Measurements from ENCODE around the gene SHROOM3.

The SHROOM3 gene

DNA sequence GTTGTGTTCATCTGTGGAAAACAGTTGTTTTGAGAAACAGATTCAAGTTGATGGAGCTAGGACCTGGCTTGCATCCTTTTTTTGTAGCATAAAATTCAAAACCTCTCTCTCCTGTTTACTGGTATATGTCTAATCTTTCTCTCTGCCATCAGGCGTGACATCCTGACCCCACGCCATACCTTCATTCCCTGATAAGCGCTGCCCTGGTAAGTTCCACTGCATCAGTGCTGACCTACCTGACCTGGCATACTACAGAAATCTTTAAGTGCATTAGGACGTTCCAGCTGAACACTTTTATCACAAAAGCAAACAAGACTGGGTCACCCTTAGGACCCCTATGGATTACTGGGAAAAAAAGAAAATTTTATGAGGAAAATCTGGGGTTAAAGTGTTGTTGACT, 230.7 kb downstream of the SHROOM3 start:
- H3K4me3 ChIP-seq (ENCODE audit: low read depth, low read length), result no peak overlapping the region
- TF ChIP-seq, protein P1, sequence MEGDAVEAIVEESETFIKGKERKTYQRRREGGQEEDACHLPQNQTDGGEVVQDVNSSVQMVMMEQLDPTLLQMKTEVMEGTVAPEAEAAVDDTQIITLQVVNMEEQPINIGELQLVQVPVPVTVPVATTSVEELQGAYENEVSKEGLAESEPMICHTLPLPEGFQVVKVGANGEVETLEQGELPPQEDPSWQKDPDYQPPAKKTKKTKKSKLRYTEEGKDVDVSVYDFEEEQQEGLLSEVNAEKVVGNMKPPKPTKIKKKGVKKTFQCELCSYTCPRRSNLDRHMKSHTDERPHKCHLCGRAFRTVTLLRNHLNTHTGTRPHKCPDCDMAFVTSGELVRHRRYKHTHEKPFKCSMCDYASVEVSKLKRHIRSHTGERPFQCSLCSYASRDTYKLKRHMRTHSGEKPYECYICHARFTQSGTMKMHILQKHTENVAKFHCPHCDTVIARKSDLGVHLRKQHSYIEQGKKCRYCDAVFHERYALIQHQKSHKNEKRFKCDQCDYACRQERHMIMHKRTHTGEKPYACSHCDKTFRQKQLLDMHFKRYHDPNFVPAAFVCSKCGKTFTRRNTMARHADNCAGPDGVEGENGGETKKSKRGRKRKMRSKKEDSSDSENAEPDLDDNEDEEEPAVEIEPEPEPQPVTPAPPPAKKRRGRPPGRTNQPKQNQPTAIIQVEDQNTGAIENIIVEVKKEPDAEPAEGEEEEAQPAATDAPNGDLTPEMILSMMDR (conservative IDR thresholded peaks at IDR 0.05; ENCODE audit: low read depth, low read length), result no peak
- DNase-seq (ENCODE audit: low read depth), result no peak

DNA sequence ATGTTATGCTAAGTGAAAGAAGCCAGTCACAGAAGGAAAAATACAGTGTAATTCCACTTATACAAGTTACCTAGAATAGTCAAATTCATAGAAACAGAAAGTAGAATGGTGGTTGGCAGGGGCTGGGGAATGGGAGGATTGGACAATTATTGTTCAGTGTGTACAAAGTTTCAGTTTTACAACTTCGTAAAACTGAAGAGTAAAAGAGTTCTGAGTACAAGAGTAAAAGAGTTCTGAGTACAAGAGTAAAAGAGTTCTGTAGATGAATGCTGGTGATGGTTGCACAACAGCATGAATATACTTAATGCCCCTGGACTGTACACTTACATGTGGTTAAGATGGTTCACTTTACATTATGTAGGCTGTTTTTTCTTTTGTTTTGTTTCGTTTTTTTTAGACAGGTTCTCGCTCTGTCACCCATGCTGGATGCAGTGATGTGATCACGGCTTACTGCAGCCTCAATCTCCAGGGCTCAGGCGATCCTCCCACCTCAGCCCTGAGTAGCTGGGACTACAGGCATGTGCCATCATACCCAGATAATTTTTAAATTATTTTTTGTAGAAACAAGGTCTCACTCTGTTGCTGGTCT, 232.0 kb downstream of the SHROOM3 start:
- no peak overlapping the region for H3K4me3 ChIP-seq (ENCODE audit: low read depth, low read length)
- no peak for DNase-seq (ENCODE audit: low read depth)
- TF ChIP-seq, protein P1 (conservative IDR thresholded peaks at IDR 0.05; ENCODE audit: low read depth, low read length), result no peak

DNA sequence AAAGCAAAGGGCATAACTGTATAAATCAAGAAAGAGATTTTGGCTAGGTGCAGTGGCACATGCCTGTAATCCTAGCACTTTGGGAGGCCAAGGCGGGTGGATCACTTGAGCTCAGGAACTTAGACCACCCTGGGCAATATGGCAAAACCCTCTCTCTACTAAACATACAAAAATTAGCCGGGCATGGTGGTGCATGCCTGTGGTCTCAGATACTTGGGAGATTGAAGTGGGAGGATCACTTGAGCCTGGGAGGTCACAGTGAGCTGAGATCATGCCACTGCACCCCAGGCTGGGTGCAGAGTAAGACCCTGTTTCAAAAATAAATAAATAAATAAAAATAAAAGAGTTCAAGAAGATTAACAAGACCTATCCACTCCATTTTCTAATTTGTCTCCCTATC, 235.6 kb downstream of the SHROOM3 start:
- H3K4me3 ChIP-seq (ENCODE audit: low read depth, low read length), result no peak overlapping the region
- DNase-seq (ENCODE audit: low read depth), result no peak
- TF ChIP-seq, protein P1 (conservative IDR thresholded peaks at IDR 0.05; ENCODE audit: low read depth, low read length), result no peak

DNA sequence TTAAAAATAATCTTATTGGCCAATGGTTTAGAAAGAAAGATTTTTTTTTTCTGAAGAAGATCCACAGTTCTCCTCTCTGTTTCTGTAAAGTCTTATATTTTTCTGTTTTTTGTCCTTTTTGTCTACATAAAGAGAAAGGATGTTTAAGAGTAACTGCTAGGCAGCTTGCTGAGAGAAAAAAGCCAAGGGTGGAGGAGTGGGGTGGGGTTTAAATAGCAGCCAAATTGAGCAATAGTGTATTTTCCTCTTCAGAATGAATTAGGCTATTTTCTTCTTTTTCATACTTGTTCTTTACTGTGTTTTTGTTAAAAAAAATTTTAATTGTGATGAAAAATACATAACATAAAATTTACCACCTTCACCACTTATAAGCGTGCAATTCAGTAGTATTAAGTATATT, 238.3 kb downstream of the SHROOM3 start:
- TF ChIP-seq, protein P1 (conservative IDR thresholded peaks at IDR 0.05; ENCODE audit: low read depth, low read length), result no peak
- no peak overlapping the region for H3K4me3 ChIP-seq (ENCODE audit: low read depth, low read length)

DNA sequence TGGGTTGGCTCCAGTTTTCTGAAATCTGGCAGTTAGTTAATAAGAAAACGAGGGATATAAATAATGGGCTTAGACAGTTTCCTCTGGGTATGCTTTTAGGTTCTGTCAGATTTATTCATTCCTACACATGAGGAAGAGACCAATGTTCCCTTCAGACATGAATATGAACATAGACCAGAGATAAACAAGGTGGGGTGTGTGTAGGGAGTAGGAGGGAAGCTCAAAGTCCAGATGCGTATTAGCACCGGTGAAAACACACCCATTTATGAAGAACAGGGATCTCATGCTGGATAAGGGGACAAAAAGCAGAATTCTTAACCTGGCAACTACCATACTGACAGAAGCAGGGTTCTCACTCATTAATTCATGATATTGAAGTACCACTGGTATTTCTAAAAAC, 240.0 kb downstream of the SHROOM3 start:
- no peak for DNase-seq (ENCODE audit: low read depth)
- TF ChIP-seq, protein P1 (conservative IDR thresholded peaks at IDR 0.05; ENCODE audit: low read depth, low read length), result no peak
- no peak overlapping the region for H3K4me3 ChIP-seq (ENCODE audit: low read depth, low read length)

More for the DNA sequence above, 238.3 kb downstream of the SHROOM3 start:
- peak; percentile 34 for DNase-seq (ENCODE audit: low read depth)

DNA sequence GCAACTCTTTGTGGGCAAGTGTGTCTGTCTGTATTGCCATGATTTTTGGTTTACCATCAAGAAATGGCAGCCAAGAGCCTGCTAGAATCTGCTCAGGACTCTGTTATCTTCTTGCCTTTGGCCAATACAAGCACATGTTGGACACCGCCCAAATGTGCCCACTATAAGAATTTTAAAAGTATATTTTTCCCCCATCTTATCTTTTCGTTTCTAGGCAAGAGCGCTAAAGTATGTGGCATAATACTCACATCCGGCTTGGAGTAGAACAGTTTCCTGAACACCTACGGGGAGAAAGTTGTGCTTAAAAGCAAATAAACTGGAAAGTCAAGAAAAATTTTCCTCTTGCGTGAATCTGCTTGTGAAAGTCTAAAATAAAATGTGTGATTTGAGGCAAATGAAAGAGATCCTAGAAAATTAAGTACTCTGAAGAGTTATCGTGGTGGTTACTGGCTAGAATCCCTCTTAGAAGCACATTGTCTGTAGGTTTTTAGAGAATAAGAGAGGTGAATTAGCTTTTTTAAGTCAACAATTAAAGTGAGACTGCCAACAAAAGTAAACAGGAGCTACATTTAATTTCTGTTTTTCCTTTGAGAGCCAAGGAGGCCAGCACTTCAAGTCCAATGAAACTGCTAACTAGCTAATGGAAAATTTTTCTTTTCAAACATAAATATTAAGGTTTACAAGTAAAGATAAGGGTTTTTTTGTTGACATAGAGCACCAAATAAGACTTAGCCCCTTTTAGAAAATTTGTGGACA, 242.7 kb downstream of the SHROOM3 start:
- TF ChIP-seq, protein P1 (conservative IDR thresholded peaks at IDR 0.05; ENCODE audit: low read depth, low read length), result no peak
- H3K4me3 ChIP-seq (ENCODE audit: low read depth, low read length), result no peak overlapping the region
- peak; percentile 33 for DNase-seq (ENCODE audit: low read depth)

DNA sequence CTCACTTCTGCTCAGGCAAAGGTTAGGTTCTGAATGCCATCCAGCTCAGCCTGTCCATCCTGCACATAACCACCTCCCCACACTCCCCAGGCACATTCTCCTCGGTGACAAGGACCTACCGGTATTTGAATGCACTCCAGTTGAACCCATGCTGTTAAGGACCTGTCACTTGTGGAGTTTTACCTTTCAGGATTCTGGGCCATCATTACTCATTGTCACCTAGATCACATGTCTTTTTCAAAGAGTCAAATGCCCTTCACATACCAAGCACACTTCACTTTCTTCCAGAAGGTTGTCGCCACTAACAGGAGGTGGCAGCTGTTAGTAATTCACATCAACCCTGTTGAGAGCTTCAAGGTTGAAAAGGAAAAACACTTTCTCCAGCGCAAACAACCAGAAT, 244.7 kb downstream of the SHROOM3 start:
- H3K4me3 ChIP-seq (ENCODE audit: low read depth, low read length), result no peak overlapping the region
- DNase-seq (ENCODE audit: low read depth), result no peak
- TF ChIP-seq, protein P1 (conservative IDR thresholded peaks at IDR 0.05; ENCODE audit: low read depth, low read length), result no peak
